Large intestine (tissue), 3 donors: ENCODE measurements around the gene KRTAP4-9. TPM values are rescaled to one million over a fixed set of nuclear protein-coding genes. Genes with fewer than 3 reads are reported as not detected.
"Not testable (repeated sequence)": the region's sequence is repeated elsewhere in the genome, so short reads cannot be mapped to it uniquely, and the experiment has no call there.

Source experiments
- DNase-seq, 2 donors: peaks; one replicate each; pipeline versions ENCODE4 v3.0.0 to v3.0.0-alpha.2; 2013
- H3K27ac ChIP-seq: one replicate; pipeline ENCODE4 v1.5.1; 2013; ENCODE audit warnings: low read length
- H3K27me3 ChIP-seq: 2 replicates; pipeline ENCODE4 v1.6.1; 2013; ENCODE audit warnings: low read length; ENCODE audit not compliant: control insufficient read depth, insufficient read depth
- H3K36me3 ChIP-seq: 2 replicates; pipeline ENCODE4 v1.6.1; 2013; ENCODE audit warnings: low read length; ENCODE audit not compliant: control insufficient read depth, insufficient read depth
- H3K4me1 ChIP-seq: one replicate; pipeline ENCODE4 v1.6.1; 2013; ENCODE audit warnings: low read length; ENCODE audit not compliant: control insufficient read depth, insufficient read depth
- H3K4me3 ChIP-seq: one replicate; pipeline ENCODE4 v1.5.1; 2013; ENCODE audit warnings: low read length
- H3K9me3 ChIP-seq: one replicate; pipeline ENCODE4 v1.6.1; 2013; ENCODE audit warnings: mild to moderate bottlenecking, low read depth, low read length, moderate library complexity; ENCODE audit not compliant: control insufficient read depth
- WGBS: methylation state at CpG from one replicate; pipeline ENCODE4 v1.1.5; 2013; ENCODE audit warnings: low lambda C conversion rate; ENCODE audit not compliant: insufficient coverage; 5-methylcytosine and 5-hydroxymethylcytosine counted together
- polyA plus RNA-seq: library from polyadenylated mRNA; unstranded; fragments of 120-200 nt; gene quantifications from one replicate; pipeline ENCODE4 v1.2.1, GENCODE V29; 2013

KRTAP4-9 gene
- polyA plus RNA-seq, 1 donor, result not detected

DNA sequence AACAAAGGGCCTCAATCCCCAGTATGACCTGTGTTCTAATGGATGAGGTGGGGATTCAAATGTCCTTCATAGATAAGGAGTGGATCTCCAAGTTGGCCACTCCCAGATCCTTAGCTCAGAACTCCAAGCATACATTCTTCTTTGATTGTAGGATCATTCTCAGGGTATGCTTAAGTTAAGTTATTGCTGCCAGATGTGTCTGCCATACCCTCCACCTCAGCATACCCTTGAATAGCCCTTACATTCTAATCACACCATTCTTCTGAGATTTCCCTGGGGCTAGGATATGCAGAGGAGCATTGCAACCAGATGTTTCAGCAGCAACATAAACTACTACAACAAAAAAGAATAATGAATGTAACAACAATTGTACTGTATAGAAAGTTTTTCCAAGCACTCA is 37.9 kb upstream of the KRTAP4-9 start:
- no peaks in the 10 kb centered on the region for H3K4me1 ChIP-seq
- H3K9me3 ChIP-seq, result no peaks in the 10 kb centered on the region
- peaks cover 11% of the 10 kb centered on the region for H3K27me3 ChIP-seq
- H3K27ac ChIP-seq, result no peak overlapping the region
- H3K4me3 ChIP-seq, result no peak overlapping the region
- H3K36me3 ChIP-seq, result no peaks in the 10 kb centered on the region
- DNase-seq, result no peak

DNA sequence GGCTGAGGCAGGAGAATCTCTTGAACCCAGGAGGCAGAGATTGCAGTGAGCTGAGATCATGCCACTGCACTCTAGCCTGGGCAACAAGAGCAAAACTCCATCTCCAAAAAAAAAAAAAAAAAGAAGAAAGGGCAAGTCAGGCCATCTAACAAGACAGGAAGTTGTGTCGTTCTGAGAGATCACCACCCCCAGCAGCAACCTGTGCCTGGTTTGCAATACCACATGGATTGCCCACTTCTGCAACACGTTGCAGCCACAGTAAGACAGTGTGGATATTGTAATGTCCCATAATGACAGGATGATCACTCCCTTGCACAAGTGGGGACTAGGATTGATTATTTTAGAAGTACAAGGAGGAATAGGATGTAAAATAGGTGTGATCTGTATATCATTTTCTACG is 36.2 kb upstream of the KRTAP4-9 start:
- no peaks in the 10 kb centered on the region for H3K36me3 ChIP-seq
- H3K4me3 ChIP-seq, result no peak overlapping the region
- H3K4me1 ChIP-seq, result no peaks in the 10 kb centered on the region
- DNase-seq, result no peak
- no CpG with 5 or more reads among the region's 3 CpGs for WGBS
- H3K27ac ChIP-seq, result no peak overlapping the region
- H3K27me3 ChIP-seq, result peaks cover 8% of the 10 kb centered on the region
- no peaks in the 10 kb centered on the region for H3K9me3 ChIP-seq

DNA sequence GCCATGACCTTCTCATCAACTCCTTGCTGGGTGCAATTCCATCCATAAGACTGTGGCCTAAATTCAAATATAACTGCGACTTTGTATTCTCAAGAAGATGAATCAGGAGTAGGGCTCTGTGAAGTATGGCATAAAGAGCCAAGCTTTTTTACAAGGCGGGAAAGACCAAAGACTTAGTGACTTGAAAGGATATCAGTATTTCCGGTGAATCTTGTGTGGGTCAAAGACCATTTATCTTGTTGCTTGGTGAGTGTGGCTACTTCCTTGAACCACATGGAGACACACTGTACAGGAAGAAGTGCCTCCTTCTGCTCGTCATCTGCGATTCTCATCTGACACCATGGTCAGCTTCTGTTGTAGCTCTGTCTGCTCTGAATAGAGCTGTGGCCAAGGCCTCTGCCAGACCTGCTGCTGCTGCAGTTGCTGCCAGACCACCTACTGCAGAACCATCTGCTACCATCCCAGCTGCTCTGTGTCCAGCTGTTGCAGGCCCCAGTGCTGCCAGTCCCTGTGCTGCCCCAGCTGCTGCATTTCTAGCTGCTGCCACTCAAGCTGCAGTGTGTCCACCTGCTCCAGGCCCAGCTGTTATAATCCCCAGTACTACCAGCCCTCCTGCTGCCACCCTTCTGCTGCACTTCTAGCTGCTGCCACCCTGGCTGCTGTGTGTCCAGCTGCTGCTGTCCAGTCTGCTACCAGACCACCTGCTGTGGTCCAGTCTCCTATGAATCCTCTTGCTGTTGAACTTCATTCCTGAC is 33.4 kb upstream of the KRTAP4-9 start:
- peak in 1 of 2 donors; percentile 2 for DNase-seq
- WGBS, result no CpG with 5 or more reads among the region's 5 CpGs

DNA sequence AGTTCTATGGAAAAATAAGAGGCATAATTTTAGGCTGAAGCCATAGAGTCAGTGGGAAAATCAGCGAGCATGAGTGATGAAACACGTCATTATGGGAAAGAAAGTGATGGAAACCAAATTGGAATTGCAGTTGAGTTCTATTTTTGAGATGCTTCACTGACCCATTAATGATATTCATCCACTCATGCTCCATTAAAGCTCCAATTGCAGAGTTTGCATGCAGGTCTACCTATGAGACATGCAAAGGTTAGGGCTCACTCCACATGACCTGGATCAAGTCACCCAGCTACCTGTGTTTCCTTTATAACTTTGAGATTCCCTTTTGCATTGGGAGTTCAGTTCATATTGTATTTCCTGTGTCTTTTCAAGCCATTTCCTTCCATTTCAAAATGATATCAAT is 31.5 kb upstream of the KRTAP4-9 start:
- no CpG with 5 or more reads among the region's 2 CpGs for WGBS
- no peak overlapping the region for H3K4me3 ChIP-seq
- no peaks in the 10 kb centered on the region for H3K9me3 ChIP-seq
- H3K4me1 ChIP-seq, result no peaks in the 10 kb centered on the region
- no peaks in the 10 kb centered on the region for H3K36me3 ChIP-seq
- peaks cover 4% of the 10 kb centered on the region for H3K27me3 ChIP-seq
- no peak overlapping the region for H3K27ac ChIP-seq
- no peak for DNase-seq

More for the DNA sequence above, 33.4 kb upstream of the KRTAP4-9 start:
- no peak overlapping the region for H3K4me3 ChIP-seq
- no peaks in the 10 kb centered on the region for H3K9me3 ChIP-seq
- no peaks in the 10 kb centered on the region for H3K4me1 ChIP-seq
- no peak overlapping the region for H3K27ac ChIP-seq
- H3K27me3 ChIP-seq, result peaks cover 4% of the 10 kb centered on the region
- no peaks in the 10 kb centered on the region for H3K36me3 ChIP-seq

DNA sequence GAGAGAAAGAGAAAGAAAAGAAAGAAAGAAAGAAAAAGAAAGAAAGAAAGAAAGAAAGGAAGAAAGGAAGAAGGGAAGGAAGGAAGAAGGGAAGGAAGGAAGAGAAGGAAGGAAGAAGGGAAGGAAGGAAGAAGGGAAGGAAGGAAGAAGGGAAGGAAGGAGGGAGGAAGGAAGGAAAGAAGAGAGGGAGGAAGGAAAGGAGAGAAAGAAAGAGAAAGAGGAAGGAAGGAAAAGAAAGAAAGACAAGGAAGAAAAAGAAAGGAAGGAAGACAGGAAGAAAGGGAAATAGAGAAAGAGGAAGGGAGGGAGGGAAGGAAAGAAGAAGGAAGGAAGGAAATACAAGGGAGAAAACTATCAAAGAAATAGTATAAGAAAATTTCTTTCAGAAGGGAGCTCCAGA is 28.4 kb upstream of the KRTAP4-9 start:
- no peaks in the 10 kb centered on the region for H3K36me3 ChIP-seq
- peaks cover 4% of the 10 kb centered on the region for H3K27me3 ChIP-seq
- no peak overlapping the region for H3K4me3 ChIP-seq
- DNase-seq, result no peak
- H3K9me3 ChIP-seq, result no peaks in the 10 kb centered on the region
- no peak overlapping the region for H3K27ac ChIP-seq
- H3K4me1 ChIP-seq, result no peaks in the 10 kb centered on the region

GRCh38 chr17:41082626-41083025 is 22.6 kb upstream of the KRTAP4-9 start:
- Histone ChIP-seq H3K4me3 (no peak overlapping the region), H3K27me3 (no peaks in the 10 kb centered on the region), H3K36me3 (no peaks in the 10 kb centered on the region), H3K27ac (no peak overlapping the region), H3K4me1 (no peaks in the 10 kb centered on the region), H3K9me3 (no peaks in the 10 kb centered on the region)
- WGBS, result 60% methylated on average over 3 of the region's 4 CpGs
- no peak for DNase-seq

GRCh38 chr17:41083427-41083826 is 21.8 kb upstream of the KRTAP4-9 start:
- not testable (repeated sequence) for H3K36me3 ChIP-seq, H3K27me3 ChIP-seq, H3K4me1 ChIP-seq, H3K4me3 ChIP-seq, H3K9me3 ChIP-seq, H3K27ac ChIP-seq, DNase-seq
- WGBS, result no CpG with 5 or more reads among the region's 2 CpGs

GRCh38 chr17:41084100-41084856 is 20.9 kb upstream of the KRTAP4-9 start, which contains the start of gene KRTAP4-7:
KRTAP4-7 (plus strand) TSS chr17:41084150; CDS start chr17:41084207, 57 bp downstream.
- DNase-seq, H3K27ac ChIP-seq, H3K4me1 ChIP-seq, H3K27me3 ChIP-seq, H3K9me3 ChIP-seq, H3K4me3 ChIP-seq, H3K36me3 ChIP-seq: not testable (repeated sequence)
- WGBS, result no CpG with 5 or more reads among the region's 14 CpGs

GRCh38 chr17:41088760-41089352 is 16.3 kb upstream of the KRTAP4-9 start:
- H3K27me3 ChIP-seq, DNase-seq, H3K9me3 ChIP-seq, H3K36me3 ChIP-seq, H3K4me3 ChIP-seq, H3K27ac ChIP-seq, H3K4me1 ChIP-seq: not testable (repeated sequence)
- 60% methylated on average over 1 of the region's 4 CpGs for WGBS

DNA sequence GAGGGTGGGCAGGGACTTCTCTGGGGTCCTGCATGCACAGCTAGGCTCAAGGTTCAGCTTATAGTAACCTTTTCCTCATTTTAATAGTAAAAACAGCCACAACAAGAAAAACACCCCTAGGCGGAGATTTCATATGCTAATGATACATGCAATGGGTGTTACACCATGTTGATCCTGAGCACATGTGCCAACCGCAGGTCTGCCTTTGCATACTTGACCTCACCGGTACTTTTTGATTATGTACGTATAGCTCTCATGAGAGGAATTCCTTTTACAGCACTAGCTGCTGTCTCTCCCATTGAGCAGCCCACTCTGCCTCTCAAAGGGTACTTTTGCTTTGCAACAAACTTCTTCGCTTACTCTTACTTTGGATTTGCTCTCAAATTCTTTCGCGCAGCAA is 9.1 kb upstream of the KRTAP4-9 start:
- Histone ChIP-seq H3K4me1 (no peaks in the 10 kb centered on the region), H3K9me3 (no peaks in the 10 kb centered on the region), H3K36me3 (no peaks in the 10 kb centered on the region), H3K27ac (no peak overlapping the region), H3K27me3 (peaks cover 3% of the 10 kb centered on the region), H3K4me3 (no peak overlapping the region)
- WGBS, result no CpG with 5 or more reads among the region's 7 CpGs
- no peak for DNase-seq
